ENCODE results near the gene OFD1.
"Not testable (repeated sequence)": the region's sequence is repeated elsewhere in the genome, so short reads cannot be mapped to it uniquely, and the experiment has no call there.

OFD1 gene

DNA sequence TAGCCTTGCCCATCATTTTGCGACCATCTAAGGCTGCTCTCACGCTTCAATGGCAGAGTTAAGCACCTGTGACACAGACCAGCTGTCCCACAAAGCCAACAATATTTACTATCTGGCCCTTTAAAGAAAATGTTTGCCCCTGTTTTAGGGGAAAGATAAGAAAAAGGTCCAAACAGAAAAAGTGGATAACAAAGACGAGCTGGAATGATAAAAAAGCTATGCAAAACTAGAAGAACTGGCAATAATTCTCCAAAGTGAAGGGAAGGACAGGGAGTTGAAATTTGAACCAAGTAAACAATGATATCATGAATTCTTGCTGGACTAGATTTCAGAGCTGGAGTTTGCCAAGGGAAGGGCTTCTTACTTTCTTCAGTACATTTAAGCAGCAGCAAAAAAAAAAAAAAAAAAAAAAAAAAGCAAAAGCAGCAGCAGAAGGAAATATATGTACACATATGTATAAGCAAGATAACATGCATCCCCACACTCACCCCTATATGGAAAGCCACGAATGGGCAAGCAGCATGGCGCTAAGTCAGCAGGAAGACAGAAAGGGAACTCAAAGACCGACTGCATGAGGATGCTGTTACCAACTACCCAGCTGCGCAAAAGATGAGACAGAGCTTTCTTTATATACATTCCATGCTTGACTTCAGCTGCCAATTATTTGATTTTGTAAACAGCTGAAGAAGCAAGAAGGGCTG lies 12.6 kb upstream of the OFD1 start:
- H3K27ac ChIP-seq, result peak overlapping the region; percentile 37
- peaks cover 7% of the 10 kb centered on the region for H3K79me2 ChIP-seq
- H3K4me3 ChIP-seq (ENCODE audit: low read depth, low read length), result no peak overlapping the region
- no peak overlapping the region for H3K9ac ChIP-seq
- H3K4me1 ChIP-seq, result peaks cover 5% of the 10 kb centered on the region
- no peaks in the 10 kb centered on the region for H3K9me3 ChIP-seq (ENCODE audit: control insufficient read depth, low read length)
- no peaks in the 10 kb centered on the region for H3K36me3 ChIP-seq (ENCODE audit: control insufficient read depth, insufficient read depth, low read length)
- TF ChIP-seq, protein P1, sequence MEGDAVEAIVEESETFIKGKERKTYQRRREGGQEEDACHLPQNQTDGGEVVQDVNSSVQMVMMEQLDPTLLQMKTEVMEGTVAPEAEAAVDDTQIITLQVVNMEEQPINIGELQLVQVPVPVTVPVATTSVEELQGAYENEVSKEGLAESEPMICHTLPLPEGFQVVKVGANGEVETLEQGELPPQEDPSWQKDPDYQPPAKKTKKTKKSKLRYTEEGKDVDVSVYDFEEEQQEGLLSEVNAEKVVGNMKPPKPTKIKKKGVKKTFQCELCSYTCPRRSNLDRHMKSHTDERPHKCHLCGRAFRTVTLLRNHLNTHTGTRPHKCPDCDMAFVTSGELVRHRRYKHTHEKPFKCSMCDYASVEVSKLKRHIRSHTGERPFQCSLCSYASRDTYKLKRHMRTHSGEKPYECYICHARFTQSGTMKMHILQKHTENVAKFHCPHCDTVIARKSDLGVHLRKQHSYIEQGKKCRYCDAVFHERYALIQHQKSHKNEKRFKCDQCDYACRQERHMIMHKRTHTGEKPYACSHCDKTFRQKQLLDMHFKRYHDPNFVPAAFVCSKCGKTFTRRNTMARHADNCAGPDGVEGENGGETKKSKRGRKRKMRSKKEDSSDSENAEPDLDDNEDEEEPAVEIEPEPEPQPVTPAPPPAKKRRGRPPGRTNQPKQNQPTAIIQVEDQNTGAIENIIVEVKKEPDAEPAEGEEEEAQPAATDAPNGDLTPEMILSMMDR (IDR thresholded peaks at IDR 0.05), result no peak
- no peaks in the 10 kb centered on the region for H3K27me3 ChIP-seq (ENCODE audit: control insufficient read depth, insufficient read depth, low read length)
- peak overlapping the region; percentile 38 for H3K4me2 ChIP-seq (ENCODE audit: low read length)
- no peak overlapping the region for H2AFZ ChIP-seq

DNA sequence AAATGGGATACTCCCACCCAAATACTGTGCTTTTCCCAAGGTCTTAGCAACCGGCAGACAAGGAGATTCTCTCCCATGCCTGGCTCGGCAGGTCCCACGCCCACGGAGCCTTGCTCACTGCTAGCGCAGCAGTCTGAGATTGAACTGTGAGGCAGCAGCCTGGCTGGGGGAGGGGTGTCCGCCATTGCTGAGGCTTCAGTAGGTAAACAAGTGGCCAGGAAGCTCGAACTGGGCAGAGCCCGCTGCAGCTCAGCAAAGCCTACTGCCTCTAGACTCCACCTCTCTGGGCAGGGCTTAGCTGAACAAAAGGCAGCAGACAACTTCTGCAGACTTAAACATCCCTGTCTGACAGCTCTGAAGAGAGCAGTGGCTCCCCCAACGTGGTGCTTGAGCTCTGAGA lies 9.7 kb upstream of the OFD1 start:
- not testable (repeated sequence) for H3K4me2 ChIP-seq (ENCODE audit: low read length); H3K36me3 ChIP-seq (ENCODE audit: control insufficient read depth, insufficient read depth, low read length); H3K27ac ChIP-seq; H2AFZ ChIP-seq; H3K9ac ChIP-seq; H3K9me3 ChIP-seq (ENCODE audit: control insufficient read depth, low read length); H3K4me3 ChIP-seq (ENCODE audit: low read depth, low read length); H3K4me1 ChIP-seq; H3K79me2 ChIP-seq; H3K27me3 ChIP-seq (ENCODE audit: control insufficient read depth, insufficient read depth, low read length)

DNA sequence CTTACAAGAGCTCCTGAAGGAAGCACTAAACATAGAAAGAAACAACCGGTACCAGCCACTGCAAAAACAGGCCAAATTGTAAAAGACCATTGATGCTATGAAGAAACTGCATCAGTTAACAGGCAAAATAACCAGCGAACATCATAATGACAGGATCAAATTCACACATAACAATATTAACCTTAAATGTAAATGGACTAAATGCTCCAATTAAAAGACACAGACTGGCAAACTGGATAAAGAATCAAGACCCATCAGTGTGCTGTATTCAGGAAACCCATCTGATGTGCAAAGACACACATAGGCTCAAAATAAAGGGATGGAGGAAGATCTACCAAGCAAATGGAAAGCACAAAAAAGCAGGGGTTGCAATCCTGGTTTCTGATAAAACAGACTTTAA lies 8.0 kb upstream of the OFD1 start:
- H3K4me1 ChIP-seq; H3K9me3 ChIP-seq (ENCODE audit: control insufficient read depth, low read length); H2AFZ ChIP-seq; H3K4me2 ChIP-seq (ENCODE audit: low read length); H3K27ac ChIP-seq; H3K27me3 ChIP-seq (ENCODE audit: control insufficient read depth, insufficient read depth, low read length); H3K9ac ChIP-seq; H3K79me2 ChIP-seq; H3K4me3 ChIP-seq (ENCODE audit: low read depth, low read length); H3K36me3 ChIP-seq (ENCODE audit: control insufficient read depth, insufficient read depth, low read length): not testable (repeated sequence)

DNA sequence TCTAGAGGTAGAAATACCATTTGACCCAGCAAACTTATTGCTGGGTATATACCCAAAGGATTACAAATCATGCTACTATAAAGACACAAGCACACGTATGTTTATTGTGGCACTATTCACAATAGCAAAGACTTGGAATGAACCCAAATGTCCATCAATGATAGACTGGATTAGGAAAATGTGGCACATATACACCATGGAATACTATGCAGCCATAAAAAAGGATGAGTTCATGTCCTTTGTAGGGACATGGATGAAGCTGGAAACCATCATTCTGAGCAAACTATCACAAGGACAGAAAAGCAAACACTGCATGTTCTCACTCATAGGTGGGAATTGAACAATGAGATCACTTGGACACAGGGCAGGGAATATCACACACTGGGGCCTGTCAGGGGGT lies 4.0 kb upstream of the OFD1 start:
- H3K4me2 ChIP-seq (ENCODE audit: low read length); H3K27me3 ChIP-seq (ENCODE audit: control insufficient read depth, insufficient read depth, low read length); H3K4me1 ChIP-seq; H3K36me3 ChIP-seq (ENCODE audit: control insufficient read depth, insufficient read depth, low read length); H3K79me2 ChIP-seq; H2AFZ ChIP-seq; H3K9me3 ChIP-seq (ENCODE audit: control insufficient read depth, low read length); H3K27ac ChIP-seq; H3K9ac ChIP-seq; H3K4me3 ChIP-seq (ENCODE audit: low read depth, low read length): not testable (repeated sequence)

- Histone ChIP-seq H2AFZ (no peak overlapping the region), H3K27me3 (ENCODE audit: control insufficient read depth, insufficient read depth, low read length) (no peaks in the 10 kb centered on the region), H3K27ac (no peak overlapping the region), H3K79me2 (peaks cover 3% of the 10 kb centered on the region), H3K4me3 (ENCODE audit: low read depth, low read length) (no peak overlapping the region), H3K4me1 (no peaks in the 10 kb centered on the region), H3K9me3 (ENCODE audit: control insufficient read depth, low read length) (no peaks in the 10 kb centered on the region), H3K36me3 (ENCODE audit: control insufficient read depth, insufficient read depth, low read length) (no peaks in the 10 kb centered on the region), H3K4me2 (ENCODE audit: low read length) (no peak overlapping the region), H3K9ac (no peak overlapping the region)
- TF ChIP-seq, protein P1 (IDR thresholded peaks at IDR 0.05), result no peak
Measured at GRCh38 chrX:13732246-13733067, 2.1 kb upstream of the OFD1 start.

GRCh38 chrX:13733506-13733905 lies 1.0 kb upstream of the OFD1 start:
- peak overlapping the region; percentile 72 for H3K4me2 ChIP-seq (ENCODE audit: low read length)
- H3K36me3 ChIP-seq (ENCODE audit: control insufficient read depth, insufficient read depth, low read length), result no peaks in the 10 kb centered on the region
- peak overlapping the region; percentile 76 for H3K4me3 ChIP-seq (ENCODE audit: low read depth, low read length)
- peak overlapping the region; percentile 86 for H2AFZ ChIP-seq
- no peaks in the 10 kb centered on the region for H3K27me3 ChIP-seq (ENCODE audit: control insufficient read depth, insufficient read depth, low read length)
- no peaks in the 10 kb centered on the region for H3K4me1 ChIP-seq
- H3K9me3 ChIP-seq (ENCODE audit: control insufficient read depth, low read length), result no peaks in the 10 kb centered on the region
- TF ChIP-seq, protein P1 (IDR thresholded peaks at IDR 0.05), result no peak
- H3K79me2 ChIP-seq, result peaks cover 3% of the 10 kb centered on the region
- H3K9ac ChIP-seq, result no peak overlapping the region
- peak overlapping the region; percentile 98 for H3K27ac ChIP-seq

All from parathyroid adenoma (tissue), 2 donors.